Breast epithelium (tissue), 4 donors: ENCODE results near the gene OASL. TPM values are rescaled to one million over a fixed set of nuclear protein-coding genes. Genes with fewer than 3 reads are reported as not detected.
"Not testable (repeated sequence)": the region's sequence is repeated elsewhere in the genome, so short reads cannot be mapped to it uniquely, and the experiment has no call there.

Experiments
- DNase-seq, 2 donors: peaks; one replicate each; pipeline ENCODE4 v3.0.0-alpha.2; 2019; ENCODE audit warnings: low spot score in 2 of 2
- H3K27ac ChIP-seq, 2 donors: fragments of 200-600 bp; sonication (generic) in 1 of 2; one replicate each; pipeline ENCODE4 v1.5.1; 2016 to 2019; ENCODE audit warnings: mild to moderate bottlenecking in 1 of 2
- H3K27me3 ChIP-seq, 2 donors: fragments of 200-600 bp; sonication (generic) in 1 of 2; one replicate each; pipeline versions ENCODE4 v1.5.1 to v1.6.0; 2017 to 2019; ENCODE audit warnings: control low read depth in 1 of 2, mild to moderate bottlenecking in 1 of 2
- H3K36me3 ChIP-seq: fragments of 200-600 bp; one replicate; pipeline ENCODE4 v1.5.1; 2019
- H3K4me1 ChIP-seq, 2 donors: fragments of 200-600 bp; sonication (generic); one replicate each; pipeline ENCODE4 v1.5.1; 2016 to 2019; ENCODE audit warnings: control low read depth in 1 of 2
- H3K4me3 ChIP-seq, 3 donors: fragments of 200-600 bp; sonication (generic); 1 replicate in 2 of 3; 2 replicates in 1 of 3; pipeline ENCODE4 v1.5.1; 2016 to 2019; ENCODE audit warnings: mild to moderate bottlenecking in 3 of 3, moderate library complexity in 2 of 3
- H3K9me3 ChIP-seq, 2 donors: fragments of 200-600 bp; sonication (generic) in 1 of 2; one replicate each; pipeline ENCODE4 v1.5.1; 2016 to 2019; ENCODE audit warnings: control low read depth in 1 of 2
- CTCF ChIP-seq, 3 donors: fragments of 450-650 bp; IDR thresholded peaks; one replicate each; pipeline ENCODE4 v1.5.1; 2016 to 2017; ENCODE audit warnings: antibody characterized with exemption in 3 of 3, mild to moderate bottlenecking in 3 of 3, moderate library complexity in 3 of 3
- POLR2A ChIP-seq: fragments of 450-650 bp; IDR thresholded peaks from one replicate; pipeline ENCODE4 v1.6.1; 2016; ENCODE audit warnings: antibody characterized with exemption, mild to moderate bottlenecking, moderate library complexity
- POLR2AphosphoS5 ChIP-seq, 3 donors: sonication (generic); formaldehyde crosslinking; IDR thresholded peaks; one replicate each; pipeline ENCODE4 v1.6.1; 2017; ENCODE audit warnings: antibody characterized with exemption in 3 of 3
- intact Hi-C: fragments of 100-400 bp; cut with DNase I; formaldehyde crosslinking; loops from one replicate; pipeline ENCODE4 v1.15.1; 2023; ENCODE audit warnings: low total_unique reads
- total RNA-seq, 3 donors: library from RNA; depleted of rRNA; stranded (reverse); fragments of >200 nt; gene quantifications; one replicate each; pipeline ENCODE4 v1.1.0, GENCODE V29; 2016

The OASL gene
- total RNA-seq, 3 donors from 2014 or later, result 0.32 to 1.3 (median 1.0) TPM

- Histone ChIP-seq H3K4me1 (no peaks in the 10 kb centered on the region), H3K9me3 (peaks cover 5% of the 10 kb centered on the region in 2 donors), H3K27me3 (no peaks in the 10 kb centered on the region), H3K27ac (no peak overlapping the region), H3K36me3 (no peaks in the 10 kb centered on the region), H3K4me3 (no peak overlapping the region)
- no peak for DNase-seq
- intact Hi-C loops, result no loop called here
- TF ChIP-seq CTCF (IDR thresholded peaks at IDR 0.05) (no peak), POLR2A (no peak), POLR2AphosphoS5 (IDR thresholded peaks at IDR 0.05) (no peak)
Measured at GRCh38 chr12:121072147-121072546, 33.1 kb upstream of the OASL start.

DNA sequence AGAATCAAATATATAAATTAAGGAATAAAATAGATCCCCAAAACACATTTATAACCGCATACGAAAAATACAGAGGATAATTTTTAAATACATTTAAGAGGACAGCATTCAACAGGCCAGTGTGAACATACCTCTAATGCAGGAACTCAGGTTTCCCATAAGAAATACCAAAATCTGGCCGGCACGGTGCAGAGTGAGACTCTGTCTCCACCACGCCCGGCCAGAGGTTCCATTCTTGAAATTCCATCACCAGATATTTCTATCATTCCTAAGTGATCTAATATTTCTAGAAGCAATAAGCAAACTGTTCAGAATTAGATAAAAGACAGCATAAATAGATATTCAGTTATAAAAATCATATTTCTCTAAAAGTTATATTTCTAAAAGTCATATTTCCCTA is 30.2 kb upstream of the OASL start:
- DNase-seq, result no peak
- Histone ChIP-seq H3K4me3 (no peak overlapping the region), H3K9me3 (peaks cover 5% of the 10 kb centered on the region in 2 donors), H3K27me3 (no peaks in the 10 kb centered on the region), H3K4me1 (no peaks in the 10 kb centered on the region), H3K36me3 (no peaks in the 10 kb centered on the region), H3K27ac (no peak overlapping the region)
- no peak for TF ChIP-seq CTCF (IDR thresholded peaks at IDR 0.05)
- no peak for TF ChIP-seq POLR2AphosphoS5 (IDR thresholded peaks at IDR 0.05)
- no peak for TF ChIP-seq POLR2A
- intact Hi-C loops, result no loop called here

- no peak for DNase-seq
Measured at GRCh38 chr12:121065345-121065744, 26.3 kb upstream of the OASL start.

GRCh38 chr12:121064586-121064985 is 25.5 kb upstream of the OASL start:
- DNase-seq, H3K27ac ChIP-seq, H3K27me3 ChIP-seq, H3K4me3 ChIP-seq, intact Hi-C loops, H3K4me1 ChIP-seq, H3K36me3 ChIP-seq, H3K9me3 ChIP-seq: not testable (repeated sequence)

More at GRCh38 chr12:121065345-121065744, 26.3 kb upstream of the OASL start:
- Histone ChIP-seq H3K4me3 (no peak overlapping the region), H3K9me3 (no peaks in the 10 kb centered on the region), H3K27me3 (no peaks in the 10 kb centered on the region), H3K4me1 (no peaks in the 10 kb centered on the region), H3K27ac (no peak overlapping the region), H3K36me3 (no peaks in the 10 kb centered on the region)
- TF ChIP-seq POLR2A (no peak), POLR2AphosphoS5 (IDR thresholded peaks at IDR 0.05) (no peak), CTCF (IDR thresholded peaks at IDR 0.05) (no peak)
- intact Hi-C loops, result no loop called here

GRCh38 chr12:121064116-121064515 is 25.1 kb upstream of the OASL start:
- Histone ChIP-seq H3K4me1 (no peaks in the 10 kb centered on the region), H3K36me3 (no peaks in the 10 kb centered on the region), H3K9me3 (no peaks in the 10 kb centered on the region), H3K27me3 (no peaks in the 10 kb centered on the region), H3K4me3 (no peak overlapping the region), H3K27ac (no peak overlapping the region)
- TF ChIP-seq POLR2AphosphoS5 (IDR thresholded peaks at IDR 0.05), result no peak
- no peak for TF ChIP-seq CTCF (IDR thresholded peaks at IDR 0.05)
- no peak for TF ChIP-seq POLR2A
- DNase-seq, result no peak
- intact Hi-C loops, result no loop called here
